T-cell (primary cell): ENCODE results near the gene SURF1. TPM values are rescaled to one million over a fixed set of nuclear protein-coding genes. Genes with fewer than 3 reads are reported as not detected.
A peak's percentile ranks its signal among the peaks of the same experiment; 100 is the strongest.

ENCODE experiments used
- ATAC-seq, 4 experiments: fragments of 200-7000 bp in 3 of 4; fragments of 150-1000 bp in 1 of 4; cut with Tn5 transposase; replicated peaks in 1 of 4; 1 replicate in 3 of 4; 2 replicates in 1 of 4; pipeline ENCODE4 v1.10.0; 2021; ENCODE audit warnings: moderate library complexity in 3 of 4, mild to moderate bottlenecking in 2 of 4, moderate number of reproducible peaks in 1 of 4
- CTCF ChIA-PET, 2 donors: fragments of 300-600 bp; sonication (Branson Sonifier 250); formaldehyde crosslinking; loops; one replicate each; lab custom pipeline; 2022; ENCODE audit warnings: antibody characterized with exemption in 2 of 2; lab: Charles Lee
- POLR2A ChIA-PET, 2 donors: fragments of 300-600 bp; sonication (Branson Sonifier 250); formaldehyde crosslinking; loops; one replicate each; lab custom pipeline; 2022; ENCODE audit warnings: antibody characterized with exemption in 2 of 2; lab: Charles Lee
- DNase-seq, 35 experiments: peaks; one replicate each; pipeline versions ENCODE4 v3.0.0 to v3.0.0-alpha.2; 2013 to 2023
- H3K27ac ChIP-seq: one replicate; pipeline ENCODE4 v1.5.1; 2013; ENCODE audit warnings: low read length
- H3K27me3 ChIP-seq, 2 experiments: replicated peaks in 1 of 2; 1 replicate in 1 of 2; 2 replicates in 1 of 2; pipeline versions ENCODE4 v1.6.1 to v1.7.0; 2013; ENCODE audit warnings: low read length in 1 of 2, mixed read lengths in 1 of 2; ENCODE audit not compliant: control insufficient read depth in 2 of 2, insufficient read depth in 2 of 2; ENCODE audit errors: extremely low read depth in 1 of 2
- H3K36me3 ChIP-seq, 2 donors: 1 replicate in 1 of 2; 2 replicates in 1 of 2; pipeline versions ENCODE4 v1.6.1 to v1.7.0; 2013; ENCODE audit warnings: low read length in 1 of 2; ENCODE audit not compliant: control insufficient read depth in 2 of 2, insufficient read depth in 1 of 2; ENCODE audit errors: extremely low read depth in 1 of 2
- H3K4me1 ChIP-seq, 2 experiments: 1 replicate in 1 of 2; 2 replicates in 1 of 2; pipeline versions ENCODE4 v1.6.1 to v1.7.0; 2013; ENCODE audit warnings: low read length in 2 of 2, mixed read lengths in 1 of 2; ENCODE audit not compliant: insufficient read depth in 2 of 2, control insufficient read depth in 1 of 2; ENCODE audit errors: extremely low read depth in 1 of 2
- H3K4me3 ChIP-seq, 2 donors: 1 replicate in 1 of 2; 2 replicates in 1 of 2; pipeline versions ENCODE4 v1.5.1 to v1.7.0; 2013; ENCODE audit warnings: mild to moderate bottlenecking in 2 of 2, low read length in 1 of 2, moderate library complexity in 1 of 2; ENCODE audit not compliant: control insufficient read depth in 1 of 2; ENCODE audit errors: extremely low read depth in 1 of 2
- H3K9me3 ChIP-seq: 2 replicates; pipeline ENCODE4 v1.7.0; 2013
- H3K27ac Mint-ChIP-seq, 2 donors: one replicate each; pipeline ENCODE4 v1.8.0; 2020 to 2021; ENCODE audit warnings: mild to moderate bottlenecking in 2 of 2, mixed read lengths in 2 of 2
- H3K27me3 Mint-ChIP-seq, 2 donors: one replicate each; pipeline ENCODE4 v1.8.0; 2021 to 2022; ENCODE audit warnings: mixed read lengths in 2 of 2
- H3K36me3 Mint-ChIP-seq: one replicate; pipeline ENCODE4 v1.8.0; 2021; ENCODE audit warnings: mixed read lengths
- H3K4me1 Mint-ChIP-seq, 3 donors: one replicate each; pipeline ENCODE4 v1.8.0; 2020 to 2022; ENCODE audit warnings: mixed read lengths in 3 of 3, mild to moderate bottlenecking in 1 of 3
- H3K4me3 Mint-ChIP-seq, 3 donors: one replicate each; pipeline ENCODE4 v1.8.0; 2020 to 2022; ENCODE audit warnings: mild to moderate bottlenecking in 3 of 3, mixed read lengths in 3 of 3, moderate library complexity in 3 of 3
- H3K9me3 Mint-ChIP-seq, 3 donors: one replicate each; pipeline ENCODE4 v1.8.0; 2020 to 2022; ENCODE audit warnings: mixed read lengths in 3 of 3
- WGBS: methylation state at CpG from one replicate; pipeline ENCODE4 v1.1.5; 2013; ENCODE audit warnings: missing lambda C conversion rate; ENCODE audit not compliant: insufficient coverage; 5-methylcytosine and 5-hydroxymethylcytosine counted together
- total RNA-seq, 35 experiments: library from RNA in 6 of 35; stranded (reverse) in 6 of 35; fragments of 120-200 nt in 1 of 35; gene quantifications; one replicate each; pipeline versions ENCODE4 v1.2.1 to v1.2.4 and lab custom pipeline; 2013 to 2026

SURF1 gene
- total RNA-seq, 5 donors from 2014 or later (not counting 1 experiment from before 2014, with no cell fraction given), result 33.0 to 58.7 (median 58.3) TPM

DNA sequence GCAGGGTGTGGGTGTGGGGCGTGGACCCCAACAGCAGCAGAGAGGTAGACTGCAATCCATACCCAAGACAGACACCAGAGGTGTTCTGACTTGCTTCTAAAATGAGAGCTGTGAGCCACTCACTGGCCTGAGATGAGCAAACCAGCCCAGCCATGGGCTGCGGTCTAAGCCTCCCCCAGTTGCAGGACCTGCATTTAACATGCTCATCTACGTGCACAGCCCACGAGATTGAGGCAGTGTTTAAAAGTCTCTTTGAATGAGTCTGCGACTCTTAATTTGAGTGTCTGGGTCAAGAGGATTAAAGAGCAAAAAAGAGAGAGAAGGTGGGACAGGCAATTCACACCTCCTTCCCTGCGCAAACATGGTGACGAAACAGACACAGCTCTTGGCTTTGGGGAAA, 13.6 kb upstream of the SURF1 start:
- peak overlapping the region; percentile 94 for H3K27ac ChIP-seq
- H3K9me3 Mint-ChIP-seq, result no peaks in the 10 kb centered on the region
- CTCF ChIA-PET, result interaction anchor here in 1 of 2 donors (0.6 to 2.3 kb wide), 3 partner anchors 11 to 766 kb away, joined by 3 to 11 read pairs (median 5); partner anchors contain the start of gene WDR5
- H3K27ac Mint-ChIP-seq, result peak overlapping the region; percentile 93 to 95
- H3K4me3 Mint-ChIP-seq, result peak overlapping the region; percentile 73 to 92 (median 76)
- no peaks in the 10 kb centered on the region for H3K9me3 ChIP-seq
- no peak overlapping the region for H3K4me3 ChIP-seq
- peaks cover 12 to 55% of the 10 kb centered on the region in 2 donors for H3K36me3 ChIP-seq
- 70% methylated on average over 4 of the region's 7 CpGs for WGBS
- POLR2A ChIA-PET, result interaction anchor here in 1 of 2 donors (0.6 kb wide), 1 partner anchor 18 kb away, joined by 4 read pairs; no protein-coding TSS in a partner anchor
- peaks cover 22% of the 10 kb centered on the region for H3K36me3 Mint-ChIP-seq
- no peaks in the 10 kb centered on the region for H3K27me3 Mint-ChIP-seq
- peak in 1 of 35 experiments; percentile 52 for DNase-seq
- ATAC-seq, result no peak
- H3K4me1 Mint-ChIP-seq, result peaks cover 67 to 89% (median 83%) of the 10 kb centered on the region in 3 donors
- H3K27me3 ChIP-seq, result no peaks in the 10 kb centered on the region
- peaks cover 45 to 87% of the 10 kb centered on the region in 2 experiments for H3K4me1 ChIP-seq

DNA sequence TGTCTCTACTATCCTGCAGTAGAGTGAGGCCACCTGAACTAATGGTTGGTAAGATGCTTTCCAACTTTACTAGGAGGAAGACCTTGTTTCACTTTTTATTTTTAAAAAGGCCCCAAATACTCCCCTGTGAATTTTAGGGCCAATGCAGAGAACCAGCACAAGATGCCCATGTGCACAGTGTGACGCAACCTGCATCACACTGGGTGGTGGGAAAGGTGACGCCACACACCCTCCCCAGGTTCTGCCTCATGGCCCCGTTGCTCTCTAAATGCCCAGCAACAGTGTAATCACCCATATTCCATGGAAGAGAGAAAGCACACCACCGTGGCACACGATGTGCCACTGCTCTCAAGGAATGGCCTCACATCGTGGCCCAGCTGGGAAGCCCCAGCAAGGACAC, 13.1 kb upstream of the SURF1 start:
- 58% methylated on average over 5 of the region's 6 CpGs for WGBS
- H3K27ac Mint-ChIP-seq, result peak overlapping the region; percentile 93 to 95
- peak overlapping the region; percentile 94 for H3K27ac ChIP-seq
- no peaks in the 10 kb centered on the region for H3K9me3 ChIP-seq
- DNase-seq, result no peak
- peaks cover 40 to 85% of the 10 kb centered on the region in 2 experiments for H3K4me1 ChIP-seq
- H3K36me3 Mint-ChIP-seq, result peaks cover 18% of the 10 kb centered on the region
- peak overlapping the region; percentile 73 to 92 (median 76) for H3K4me3 Mint-ChIP-seq
- no peaks in the 10 kb centered on the region for H3K27me3 ChIP-seq
- CTCF ChIA-PET, result interaction anchor here in 1 of 2 donors (2.3 kb wide), 1 partner anchor 19 kb away, joined by 11 read pairs; no protein-coding TSS in a partner anchor
- H3K36me3 ChIP-seq, result peaks cover 12 to 58% of the 10 kb centered on the region in 2 donors
- POLR2A ChIA-PET, result interaction anchor here in 1 of 2 donors (0.6 kb wide), 1 partner anchor 18 kb away, joined by 4 read pairs; no protein-coding TSS in a partner anchor
- no peak for ATAC-seq
- H3K4me3 ChIP-seq, result no peak overlapping the region
- no peaks in the 10 kb centered on the region for H3K9me3 Mint-ChIP-seq
- no peaks in the 10 kb centered on the region for H3K27me3 Mint-ChIP-seq
- peaks cover 62 to 84% (median 79%) of the 10 kb centered on the region in 3 donors for H3K4me1 Mint-ChIP-seq

DNA sequence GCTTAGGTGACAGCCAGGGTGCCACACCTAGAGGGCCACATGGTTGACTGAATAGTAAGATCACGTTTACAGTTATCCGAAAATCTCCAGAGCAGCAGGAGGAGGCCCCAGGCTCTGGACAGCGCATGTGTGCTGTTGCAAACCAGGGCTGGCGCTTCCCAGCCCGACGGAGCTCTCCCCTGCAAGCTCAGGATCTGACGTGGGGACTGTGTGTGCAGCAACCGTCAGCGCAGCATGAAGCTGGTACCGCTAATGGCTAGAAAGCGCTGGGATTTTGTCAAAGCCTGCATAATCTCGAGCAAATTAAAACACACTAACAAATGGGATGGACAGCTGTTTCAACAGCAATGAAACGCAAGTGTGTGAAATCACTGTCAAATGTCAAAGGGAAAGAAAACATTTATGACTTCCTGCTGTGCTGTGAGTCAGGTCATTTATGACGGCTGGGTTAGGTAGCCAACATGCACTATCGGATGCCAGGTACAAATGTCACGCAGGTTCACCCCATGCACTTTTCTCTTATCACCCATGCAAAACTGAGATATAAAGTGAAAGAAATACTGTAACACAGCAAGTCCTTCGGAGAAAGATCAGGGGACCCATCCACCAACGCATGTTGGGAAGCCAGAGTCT, 12.1 kb upstream of the SURF1 start:
- POLR2A ChIA-PET, result no interaction called here
- WGBS, result 80% methylated on average over 13 of the region's 18 CpGs
- peaks cover 12 to 63% of the 10 kb centered on the region in 2 donors for H3K36me3 ChIP-seq

DNA sequence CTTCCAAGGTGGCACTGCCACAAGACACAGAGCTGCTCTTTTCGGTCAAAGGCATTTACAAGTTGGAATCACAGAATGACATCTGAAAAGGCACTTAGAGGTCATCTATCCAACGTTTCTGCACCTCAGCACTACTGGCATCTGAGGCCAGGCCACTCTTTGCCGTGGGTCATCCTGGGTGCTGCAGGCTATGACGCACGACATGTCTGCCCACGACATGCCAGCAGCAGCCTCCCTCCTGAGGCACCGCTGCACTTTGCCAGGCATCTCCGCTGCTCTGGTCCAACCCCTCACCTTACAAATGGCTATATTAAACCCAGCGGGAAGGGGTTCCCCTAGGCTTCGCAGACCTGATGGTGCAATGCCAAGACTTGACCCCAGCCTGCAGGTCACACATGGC, 11.5 kb upstream of the SURF1 start:
- no peak overlapping the region for H3K27ac ChIP-seq
- Mint-ChIP-seq H3K27ac (no peak overlapping the region), H3K9me3 (no peaks in the 10 kb centered on the region), H3K4me3 (no peak overlapping the region), H3K4me1 (peaks cover 54 to 76% (median 67%) of the 10 kb centered on the region in 3 donors), H3K36me3 (peaks cover 30% of the 10 kb centered on the region), H3K27me3 (no peaks in the 10 kb centered on the region)
- POLR2A ChIA-PET, result no interaction called here
- H3K4me3 ChIP-seq, result no peak overlapping the region
- no peaks in the 10 kb centered on the region for H3K27me3 ChIP-seq
- peaks cover 12 to 68% of the 10 kb centered on the region in 2 donors for H3K36me3 ChIP-seq
- ATAC-seq (no peak), DNase-seq (no peak)
- CTCF ChIA-PET, result no interaction called here
- peaks cover 35 to 68% of the 10 kb centered on the region in 2 experiments for H3K4me1 ChIP-seq
- no peaks in the 10 kb centered on the region for H3K9me3 ChIP-seq
- WGBS, result 93% methylated on average over 10 of the region's 10 CpGs

More for the DNA sequence above, 12.1 kb upstream of the SURF1 start:
- peaks cover 35 to 74% of the 10 kb centered on the region in 2 experiments for H3K4me1 ChIP-seq
- Mint-ChIP-seq H3K9me3 (no peaks in the 10 kb centered on the region), H3K27ac (peak overlapping the region; percentile 93 to 95), H3K4me1 (peaks cover 60 to 82% (median 72%) of the 10 kb centered on the region in 3 donors), H3K27me3 (no peaks in the 10 kb centered on the region), H3K4me3 (peak overlapping the region; percentile 49 to 92 (median 70)), H3K36me3 (peaks cover 26% of the 10 kb centered on the region)
- ATAC-seq (no peak), DNase-seq (no peak)
- H3K27ac ChIP-seq, result peak overlapping the region; percentile 94
- no peaks in the 10 kb centered on the region for H3K9me3 ChIP-seq
- no peaks in the 10 kb centered on the region for H3K27me3 ChIP-seq
- CTCF ChIA-PET, result no interaction called here
- H3K4me3 ChIP-seq, result no peak overlapping the region

DNA sequence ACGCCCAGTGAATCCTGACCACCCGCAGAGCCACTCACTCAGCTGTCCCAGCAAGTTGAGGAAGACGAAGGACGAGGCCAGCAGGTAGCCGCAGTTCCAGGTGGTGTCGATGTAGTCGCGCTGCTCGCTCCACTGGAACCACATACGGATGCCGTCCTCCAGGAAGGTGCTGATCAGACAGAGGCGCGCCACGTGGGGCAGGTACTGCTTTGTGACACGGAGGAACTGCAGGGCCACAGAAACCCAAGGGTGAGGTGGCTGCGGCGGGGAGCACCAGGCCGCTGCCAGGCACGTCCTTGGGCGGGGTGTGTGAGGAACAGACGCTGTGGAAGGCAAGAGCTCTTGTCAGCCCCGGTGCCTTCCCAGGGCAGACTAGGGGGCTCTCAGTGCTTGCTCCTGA, 10.9 kb upstream of the SURF1 start:
- Mint-ChIP-seq H3K4me3 (no peak overlapping the region), H3K27ac (no peak overlapping the region), H3K36me3 (peaks cover 32% of the 10 kb centered on the region), H3K27me3 (no peaks in the 10 kb centered on the region), H3K9me3 (no peaks in the 10 kb centered on the region), H3K4me1 (peaks cover 48 to 70% (median 61%) of the 10 kb centered on the region in 3 donors)
- CTCF ChIA-PET, result no interaction called here
- Histone ChIP-seq H3K9me3 (no peaks in the 10 kb centered on the region), H3K27ac (no peak overlapping the region), H3K36me3 (peaks cover 14 to 70% of the 10 kb centered on the region in 2 donors), H3K4me1 (peaks cover 29 to 63% of the 10 kb centered on the region in 2 experiments), H3K4me3 (no peak overlapping the region), H3K27me3 (no peaks in the 10 kb centered on the region)
- DNase-seq (no peak), ATAC-seq (no peak)
- POLR2A ChIA-PET, result no interaction called here
- WGBS, result 93% methylated on average over 16 of the region's 22 CpGs

DNA sequence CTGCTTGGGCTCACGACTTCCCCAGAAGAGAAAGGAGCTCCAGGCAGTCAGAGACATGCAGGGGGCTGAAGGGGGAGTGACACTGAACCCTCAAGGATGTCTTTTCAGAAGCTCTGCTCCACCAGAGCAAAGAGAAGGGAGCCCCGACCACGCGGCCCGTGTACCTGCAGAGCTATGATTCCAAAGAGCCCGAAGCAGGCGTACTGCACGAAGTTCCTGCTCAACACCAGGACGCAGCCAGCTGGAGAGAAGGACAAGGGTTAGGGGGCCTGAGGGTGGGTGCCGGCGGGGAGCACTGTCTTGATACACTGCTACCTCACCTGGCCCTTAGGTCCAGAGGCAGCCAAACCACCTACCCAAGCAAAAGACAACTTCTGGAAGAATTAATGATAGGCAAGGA, 10.1 kb upstream of the SURF1 start:
- ATAC-seq (no peak), DNase-seq (no peak)
- Histone ChIP-seq H3K4me1 (peaks cover 21 to 55% of the 10 kb centered on the region in 2 experiments), H3K36me3 (peaks cover 17 to 78% of the 10 kb centered on the region in 2 donors), H3K9me3 (no peaks in the 10 kb centered on the region), H3K27me3 (no peaks in the 10 kb centered on the region), H3K4me3 (no peak overlapping the region), H3K27ac (no peak overlapping the region)
- no peak overlapping the region for H3K27ac Mint-ChIP-seq
- no peak overlapping the region for H3K4me3 Mint-ChIP-seq
- no peaks in the 10 kb centered on the region for H3K9me3 Mint-ChIP-seq
- POLR2A ChIA-PET, result interaction anchor here in 1 of 2 donors (0.5 kb wide), 1 partner anchor 275 kb away, joined by 9 read pairs; no protein-coding TSS in a partner anchor
- H3K27me3 Mint-ChIP-seq, result no peaks in the 10 kb centered on the region
- CTCF ChIA-PET, result interaction anchor here in 1 of 2 donors (1.6 kb wide), 1 partner anchor 18 kb away, joined by 4 read pairs; the partner anchor contains the start of genes MED22 and RPL7A
- H3K4me1 Mint-ChIP-seq, result peaks cover 40 to 63% (median 53%) of the 10 kb centered on the region in 3 donors
- 96% methylated on average over 9 of the region's 11 CpGs for WGBS
- H3K36me3 Mint-ChIP-seq, result peaks cover 40% of the 10 kb centered on the region
